RPMI7951 (cell line): Measurements from ENCODE around the gene MAEA. TPM values are rescaled to one million over a fixed set of nuclear protein-coding genes. Genes with fewer than 3 reads are reported as not detected.

ENCODE experiments used
- DNase-seq: peaks from one replicate; pipeline ENCODE4 v3.0.0-alpha.2; 2012; ENCODE audit warnings: low read depth
- total RNA-seq: library from RNA; depleted of rRNA; stranded (reverse); fragments of >200 nt; shearing (Covaris generic); gene quantifications from 2 replicates; pipeline ENCODE4 v1.2.3, GENCODE V29; 2014

The MAEA gene
- total RNA-seq, 1 experiment from 2014 or later = 34.5 TPM

DNA sequence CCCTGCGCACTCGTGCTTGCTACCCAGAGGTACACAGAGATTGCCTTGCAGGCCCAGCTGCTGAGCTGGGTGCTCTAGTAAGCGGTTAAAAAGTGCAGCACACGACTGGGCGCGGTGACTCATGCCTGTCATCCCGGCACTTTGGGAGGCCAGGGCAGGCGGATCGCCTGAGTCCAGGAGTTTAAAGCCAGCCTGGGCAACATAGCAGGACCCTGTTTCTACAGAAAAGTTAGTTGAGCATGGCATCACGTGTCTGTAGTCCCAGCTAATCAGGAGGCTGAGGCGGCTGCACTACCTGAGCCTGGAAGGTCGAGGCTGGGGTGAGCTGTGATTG, 62.8 kb downstream of the MAEA start:
- no peak for DNase-seq

DNA sequence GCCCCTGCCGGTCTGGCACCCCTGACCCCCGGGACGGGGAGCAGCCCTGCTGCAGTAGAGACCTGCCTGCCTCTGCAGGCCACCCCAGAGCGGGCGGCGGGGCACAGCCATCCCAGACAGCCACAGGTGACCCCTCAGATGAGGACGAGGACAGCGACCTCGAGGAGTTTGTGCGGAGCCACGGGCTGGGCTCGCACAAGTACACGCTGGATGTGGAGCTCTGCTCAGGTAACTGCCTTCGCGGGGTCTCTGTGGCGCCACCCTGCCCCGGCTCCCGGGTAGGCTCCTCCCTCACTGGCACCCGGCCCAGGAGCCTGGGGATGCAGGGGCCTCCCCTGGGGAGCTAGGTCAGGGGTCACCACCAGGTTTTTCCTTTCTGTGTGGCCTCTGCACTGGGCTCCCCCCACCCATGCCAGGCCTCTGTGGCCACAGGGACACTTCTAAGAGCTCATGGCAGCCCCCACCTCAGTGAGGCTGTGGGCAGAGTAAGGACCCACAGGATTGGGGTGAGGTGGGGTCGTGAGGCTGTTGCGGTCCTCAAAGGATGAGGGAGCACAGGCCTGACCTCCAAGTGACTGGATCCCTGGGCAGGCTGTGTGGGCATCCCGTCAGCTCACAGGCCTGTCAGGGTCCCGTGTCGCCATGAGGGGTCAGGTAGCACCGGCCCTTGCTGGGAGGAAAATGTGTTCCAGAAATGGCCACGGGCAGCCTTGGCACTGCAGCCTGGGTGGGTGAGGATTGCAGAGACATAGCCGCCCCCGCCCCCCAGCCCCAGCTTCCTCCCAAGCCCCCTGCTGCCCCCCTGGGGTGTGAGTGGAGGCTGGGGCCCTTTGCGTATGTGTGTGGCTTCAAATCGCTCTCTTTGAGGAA, 63.7 kb downstream of the MAEA start:
- DNase-seq = no peak

DNA sequence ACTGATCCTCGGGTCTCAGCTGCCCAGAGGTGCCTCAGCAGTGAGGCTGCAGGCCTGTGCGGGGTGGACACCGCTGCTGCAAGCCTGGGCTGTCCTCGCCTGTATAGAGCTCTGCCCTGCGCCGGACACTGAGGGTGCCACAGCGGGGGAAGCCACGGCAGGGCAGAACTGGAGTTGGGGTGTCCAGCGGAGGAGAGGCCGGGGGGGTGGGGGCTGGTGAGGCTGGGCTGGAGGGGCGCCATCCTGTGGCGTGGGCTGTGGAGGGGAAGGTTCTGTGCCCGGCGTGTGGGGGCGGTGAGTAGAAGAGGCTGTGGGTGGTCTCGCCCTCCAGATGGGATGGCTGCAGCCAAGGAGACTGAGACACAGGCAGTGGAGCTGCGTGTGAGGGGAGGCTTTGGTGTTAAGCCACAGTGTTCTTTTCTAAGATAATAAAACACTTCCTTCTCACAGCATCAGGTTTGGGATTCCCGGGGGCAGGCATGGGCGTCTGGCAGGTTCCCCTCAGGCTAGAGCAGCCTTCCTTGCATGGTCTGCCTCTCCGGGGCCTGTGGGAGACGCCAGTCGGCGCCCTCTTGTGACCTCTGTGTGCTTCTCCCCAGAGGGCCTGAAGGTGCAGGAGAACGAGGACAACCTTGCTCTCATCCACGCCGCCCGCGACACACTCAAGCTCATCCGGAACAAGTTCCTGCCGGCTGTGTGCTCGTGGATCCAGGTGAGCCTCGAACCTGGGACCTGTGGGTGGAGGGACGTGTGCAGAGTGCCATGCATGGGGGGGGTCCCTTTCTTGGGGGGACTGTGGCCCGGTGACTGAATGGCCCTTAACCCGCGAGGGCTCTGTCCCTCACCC, 64.7 kb downstream of the MAEA start:
- DNase-seq = no peak

DNA sequence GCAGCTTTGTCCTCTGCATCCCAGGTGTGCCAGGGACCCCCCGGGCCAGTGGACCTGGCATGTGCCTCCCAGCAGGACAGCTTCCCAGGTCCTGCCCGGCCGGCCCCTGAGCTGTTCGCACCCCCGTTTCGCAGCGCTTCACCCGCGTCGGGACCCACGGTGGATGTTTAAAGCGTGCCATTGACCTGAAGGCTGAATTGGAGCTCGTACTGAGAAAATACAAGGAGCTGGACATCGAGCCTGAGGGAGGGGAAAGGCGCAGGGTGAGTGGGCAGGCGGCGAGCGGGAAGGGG, 65.2 kb downstream of the MAEA start:
- no peak for DNase-seq

DNA sequence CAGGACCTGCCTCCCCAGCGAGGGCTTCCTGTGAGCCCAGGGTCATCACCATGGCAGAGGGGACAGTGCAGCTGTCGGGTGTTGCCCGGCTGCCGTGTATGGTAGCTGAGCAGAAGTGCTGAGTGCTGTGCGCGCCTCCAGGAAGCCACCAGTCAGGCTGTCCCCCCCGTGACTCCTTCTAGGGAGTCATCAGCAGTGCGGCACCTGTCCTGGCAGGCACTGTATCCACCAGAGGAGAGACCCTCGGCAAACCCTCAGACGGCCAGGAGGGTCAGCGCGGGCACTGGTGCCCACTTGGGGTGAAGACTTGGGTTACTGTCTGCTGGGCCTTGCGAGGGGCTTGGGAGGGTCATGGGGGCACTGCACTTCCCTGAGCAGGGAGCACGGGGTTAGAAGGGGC, 65.7 kb downstream of the MAEA start:
- no peak for DNase-seq

DNA sequence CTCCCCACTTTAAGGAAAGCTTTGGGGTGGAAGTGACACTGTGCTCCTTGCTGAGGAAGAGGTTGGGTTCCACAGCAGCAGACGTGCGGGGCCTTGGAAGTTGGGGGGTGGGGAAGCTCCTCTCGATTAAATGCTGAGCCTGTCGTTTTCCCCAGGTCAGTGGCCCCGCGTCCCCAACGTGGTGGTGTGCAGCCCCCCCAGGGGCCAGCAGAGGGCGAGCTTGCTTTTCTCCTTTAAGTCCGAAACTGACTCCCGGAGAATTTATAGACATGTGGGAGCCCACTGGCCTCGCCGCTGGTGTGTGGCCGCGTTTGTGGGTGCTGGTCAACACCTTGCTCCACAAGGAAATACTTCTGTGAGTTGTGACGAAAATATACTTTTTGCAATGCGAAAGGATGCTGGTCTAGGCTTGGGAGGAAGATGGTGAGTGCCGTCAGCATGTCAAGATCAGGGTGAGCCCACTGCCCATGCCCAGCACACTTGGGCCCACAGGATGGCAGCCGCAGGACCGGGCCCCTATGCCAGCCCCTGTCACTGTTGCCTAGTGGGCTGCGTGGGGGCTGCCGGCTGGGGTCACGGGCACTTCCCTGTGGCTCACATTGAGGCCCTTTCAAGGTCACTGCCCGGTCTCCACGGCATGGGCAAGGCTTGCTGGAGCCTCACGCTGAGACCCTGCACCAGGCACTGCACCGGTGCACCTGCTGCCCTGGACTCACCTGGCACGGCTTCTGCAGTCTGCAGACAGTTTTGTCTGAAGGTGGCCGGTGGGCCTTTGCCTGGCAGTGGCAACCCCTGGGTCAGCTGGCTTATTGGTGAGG, 66.7 kb downstream of the MAEA start:
- peak; percentile 23 for DNase-seq

DNA sequence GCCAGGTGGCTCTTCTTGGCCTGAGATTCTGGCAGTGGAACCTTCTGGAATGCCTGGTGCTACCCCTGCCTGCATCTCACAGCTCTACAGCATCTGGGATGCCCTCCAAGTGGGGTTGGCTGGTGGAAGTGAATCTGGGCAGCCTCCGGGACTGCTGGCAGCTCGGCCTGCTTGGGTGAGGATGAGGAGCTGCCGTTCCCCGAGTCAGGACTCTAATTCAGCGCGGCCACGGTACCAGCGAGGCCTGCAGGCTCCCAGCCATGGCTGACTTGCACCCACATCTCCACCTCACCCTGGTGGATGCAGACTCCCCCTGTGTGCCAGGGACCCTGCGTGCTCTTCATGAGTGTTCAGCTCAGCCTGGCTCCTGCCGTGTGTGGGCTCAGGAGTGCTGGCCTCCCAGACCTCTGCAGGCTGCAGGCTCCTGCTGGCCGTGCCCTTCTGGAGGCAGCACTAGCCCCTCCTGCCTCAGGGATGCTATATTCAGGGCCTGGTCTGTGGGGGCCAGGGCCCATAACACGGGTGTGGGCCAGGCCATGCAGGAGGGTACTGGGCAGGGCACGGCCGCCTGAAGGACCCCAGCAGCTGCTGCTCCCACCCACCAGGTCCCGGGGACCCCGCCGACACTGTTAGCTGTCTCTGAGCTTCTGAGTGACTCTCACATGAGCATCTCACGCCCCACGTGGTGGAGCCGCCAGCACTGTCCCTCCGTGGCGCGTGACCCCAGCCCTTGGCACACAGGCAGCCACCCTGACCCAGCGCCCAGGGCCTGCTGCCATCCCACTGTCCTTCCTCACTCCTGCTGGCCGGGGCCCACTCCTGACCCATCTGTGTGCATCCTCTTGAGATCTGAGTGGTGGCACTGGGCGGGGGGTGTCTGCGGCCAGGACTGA, 67.9 kb downstream of the MAEA start:
- DNase-seq = no peak

DNA sequence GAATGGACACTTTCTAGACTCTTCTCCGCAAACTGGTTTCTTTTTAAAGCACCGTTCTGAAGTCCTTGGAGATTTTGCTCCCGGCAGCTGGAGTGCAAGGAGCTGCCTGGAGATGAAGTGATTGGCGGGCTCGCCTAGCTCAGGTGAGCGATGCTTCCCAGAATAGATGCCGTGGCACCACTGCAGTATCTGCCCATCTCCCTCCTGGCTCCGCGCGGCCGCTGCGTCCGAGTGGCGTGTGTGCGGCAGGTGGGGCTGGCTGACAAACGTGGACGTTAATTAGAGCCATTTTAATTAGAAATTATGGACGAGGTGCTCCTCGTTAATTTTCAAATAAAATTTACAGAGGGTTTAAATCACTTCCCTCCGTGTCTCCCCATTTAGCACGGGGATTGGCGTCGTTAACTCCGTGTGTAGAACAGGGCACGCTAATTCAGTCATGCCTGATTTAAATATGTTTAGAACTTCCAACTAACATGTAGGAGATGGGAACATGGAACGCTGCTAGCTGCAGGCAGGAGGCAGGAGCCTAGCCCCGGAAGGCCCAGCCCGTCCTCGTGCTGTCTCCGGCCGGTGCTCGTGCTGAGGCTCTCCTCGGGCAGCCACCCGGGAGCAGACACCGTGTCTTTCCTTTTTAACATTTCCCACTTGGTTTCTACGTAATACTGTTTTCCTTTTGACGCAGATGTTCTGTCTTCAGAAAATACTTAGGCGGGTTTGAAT, 68.9 kb downstream of the MAEA start:
- no peak for DNase-seq

DNA sequence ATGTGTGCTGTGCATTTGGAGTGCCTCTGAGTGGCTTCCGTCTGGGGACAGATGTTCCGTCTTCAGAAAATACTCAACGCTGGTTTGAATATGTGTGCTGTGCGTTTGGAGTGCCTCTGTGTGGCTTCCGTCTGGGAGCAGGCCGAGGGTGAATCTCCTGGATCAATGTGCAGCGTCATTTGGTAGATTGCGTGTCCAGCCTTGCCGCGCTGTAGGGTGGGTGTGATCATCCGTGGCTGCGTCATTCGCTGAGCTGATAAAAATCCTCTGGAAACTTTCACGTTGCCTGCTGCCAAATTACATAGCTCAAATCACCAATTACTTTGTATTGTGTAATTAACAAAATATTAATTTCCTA, 69.4 kb downstream of the MAEA start:
- no peak for DNase-seq

DNA sequence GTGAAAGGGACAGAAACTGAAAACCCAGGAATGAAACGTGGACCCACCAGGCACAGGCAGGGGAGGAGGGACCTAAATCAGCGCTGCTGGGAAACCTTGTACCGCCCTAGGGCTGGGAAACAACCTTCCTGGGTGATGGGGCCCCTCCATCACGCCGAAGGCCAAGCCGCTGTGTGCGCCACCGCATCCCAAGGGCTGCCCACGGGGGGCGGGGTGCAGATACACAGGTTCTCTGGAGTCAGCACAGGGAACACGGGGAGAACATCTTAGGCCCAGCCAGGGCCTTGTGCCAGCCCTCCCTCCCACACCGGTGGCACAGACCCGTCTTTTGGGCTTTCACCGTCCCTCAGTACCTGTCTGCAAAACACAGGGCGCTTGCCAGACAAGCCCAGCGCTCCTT, 70.3 kb downstream of the MAEA start:
- DNase-seq = no peak

DNA sequence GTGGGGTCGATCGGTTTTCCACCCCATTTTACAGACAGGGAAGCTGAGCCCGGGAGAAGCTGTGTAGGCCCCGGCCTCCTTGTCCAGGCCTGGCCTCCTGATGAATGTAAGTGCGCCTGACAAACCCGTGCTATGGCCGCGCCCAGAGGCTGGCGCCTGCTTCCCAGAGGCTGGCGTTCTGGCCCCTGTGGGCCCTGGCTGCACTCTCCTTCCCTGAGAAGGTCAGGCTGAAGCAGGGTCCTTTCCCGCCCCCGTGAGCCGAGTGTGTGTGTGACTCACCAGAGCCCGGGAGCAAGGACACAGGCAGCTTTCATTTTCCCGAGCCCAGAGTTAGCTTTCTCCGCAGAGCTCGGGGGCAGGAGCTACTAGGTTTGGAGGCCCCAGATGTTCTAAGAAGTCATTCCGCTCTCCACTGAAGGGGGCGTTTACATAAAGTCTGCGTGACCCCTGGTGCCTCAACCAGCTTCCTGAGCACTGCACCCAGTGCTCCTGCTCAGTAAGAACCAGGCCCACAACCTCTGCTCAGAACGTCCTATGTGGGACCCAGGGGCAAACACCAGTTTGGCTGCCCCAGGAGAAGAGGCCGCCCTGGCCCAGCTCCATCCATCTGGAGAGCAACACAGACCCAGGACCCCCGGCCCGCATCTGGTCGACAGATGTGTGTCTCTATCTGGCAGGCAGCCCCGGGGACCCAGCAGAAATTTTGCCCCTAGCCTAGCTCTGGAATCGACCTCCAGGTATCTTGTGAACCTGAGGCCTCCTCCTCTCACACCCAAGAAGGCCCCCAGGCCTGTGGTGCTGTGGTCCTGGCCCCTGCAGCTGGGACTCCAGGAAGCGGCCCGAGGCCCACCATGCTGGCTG, 71.0 kb downstream of the MAEA start:
- DNase-seq = peak; percentile 11

DNA sequence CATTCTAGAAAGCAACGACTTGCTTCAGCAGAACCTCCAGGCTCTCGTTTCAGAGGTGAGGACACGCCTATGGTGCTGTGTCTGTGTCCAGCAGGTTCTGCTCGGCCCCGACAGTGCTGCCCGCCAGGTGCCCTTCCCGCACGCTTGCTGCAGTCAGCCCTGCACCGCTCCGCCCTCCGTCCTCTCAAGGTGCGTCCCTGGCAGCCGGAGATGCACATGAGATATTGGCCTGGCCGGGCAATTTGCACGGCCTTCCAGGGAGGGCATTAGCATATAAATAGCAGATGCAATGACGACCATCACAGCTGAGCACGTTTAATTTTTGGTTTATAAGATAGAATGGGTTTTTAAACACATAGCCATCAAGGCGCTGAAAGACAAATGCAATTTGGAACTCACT, 71.7 kb downstream of the MAEA start:
- no peak for DNase-seq

DNA sequence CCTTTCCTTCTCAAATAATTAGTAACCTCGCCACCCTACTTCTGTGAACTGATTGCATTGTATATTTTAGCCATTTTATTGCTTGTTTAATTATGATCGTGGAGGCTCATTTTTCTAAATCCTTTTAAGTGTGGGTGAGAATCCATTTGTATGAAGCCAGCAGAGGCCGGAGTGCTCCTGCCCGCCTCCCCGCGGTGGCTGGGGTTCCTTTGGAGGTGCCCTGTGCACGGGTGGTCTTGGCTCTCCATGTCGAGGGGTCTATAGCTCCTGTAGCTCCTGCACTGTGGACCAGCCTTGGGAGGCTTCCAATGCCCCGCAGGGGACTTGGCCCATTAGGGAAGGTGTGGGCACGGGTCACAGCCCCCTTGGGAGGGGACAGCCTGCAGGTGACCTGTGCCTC, 72.4 kb downstream of the MAEA start:
- no peak for DNase-seq

DNA sequence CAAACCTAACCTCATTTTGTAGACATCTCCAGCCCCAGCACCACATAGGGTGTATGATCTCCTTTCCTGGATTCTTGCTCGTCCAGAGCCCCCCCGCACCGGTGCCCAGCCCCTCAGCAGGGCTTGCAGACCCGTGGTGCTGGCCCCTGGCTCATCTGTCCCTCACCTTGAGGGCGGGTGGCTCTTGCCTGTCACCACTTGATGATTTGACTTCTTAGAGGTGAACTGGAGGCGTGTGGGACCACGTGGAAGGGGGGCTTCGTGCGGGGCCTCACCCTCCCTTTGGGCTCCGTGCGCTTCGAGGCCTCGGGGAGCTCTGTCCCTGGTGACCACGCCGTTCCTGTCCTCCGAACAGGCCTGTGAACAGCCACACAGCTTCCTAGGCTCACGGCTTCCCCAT, 72.8 kb downstream of the MAEA start:
- no peak for DNase-seq

DNA sequence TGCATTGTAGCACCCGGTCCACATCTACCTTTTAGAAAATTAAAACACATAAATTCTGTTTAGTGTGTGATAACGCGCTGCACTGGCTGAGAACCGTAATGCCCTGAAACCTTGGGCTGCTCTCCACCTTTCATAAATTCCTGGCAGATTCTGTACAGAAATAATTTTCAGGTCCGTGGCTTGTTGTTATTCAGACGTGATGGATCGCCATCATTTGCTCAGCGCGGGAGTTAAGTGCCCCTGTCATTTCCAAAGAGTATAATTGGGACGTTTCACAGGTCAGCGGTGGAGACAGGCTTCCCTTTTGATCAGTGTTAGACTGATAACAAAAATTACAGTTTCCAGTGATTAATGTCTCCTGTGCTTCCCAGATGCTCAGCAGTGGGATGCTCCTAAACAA, 73.8 kb downstream of the MAEA start:
- DNase-seq = no peak

DNA sequence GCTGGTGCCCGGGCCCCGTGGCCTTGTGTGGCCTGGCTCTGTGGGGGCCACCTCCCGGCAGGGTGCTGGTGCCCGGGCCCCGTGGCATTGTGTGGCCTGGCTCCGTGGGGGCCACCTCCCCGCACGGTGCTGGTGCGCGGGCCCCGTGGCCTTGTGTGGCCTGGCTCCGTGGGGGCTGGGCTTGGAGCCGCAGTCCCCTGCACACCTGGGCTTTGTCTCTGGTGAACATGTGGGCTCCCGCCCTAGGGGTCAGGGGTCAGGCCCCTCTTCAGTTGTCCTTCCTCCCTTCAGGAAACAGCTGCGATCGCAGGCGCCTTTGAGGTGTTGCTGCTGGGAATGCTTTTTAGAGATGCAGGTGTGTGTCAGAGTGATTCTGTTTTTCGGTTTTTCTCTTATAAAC, 74.5 kb downstream of the MAEA start:
- no peak for DNase-seq

DNA sequence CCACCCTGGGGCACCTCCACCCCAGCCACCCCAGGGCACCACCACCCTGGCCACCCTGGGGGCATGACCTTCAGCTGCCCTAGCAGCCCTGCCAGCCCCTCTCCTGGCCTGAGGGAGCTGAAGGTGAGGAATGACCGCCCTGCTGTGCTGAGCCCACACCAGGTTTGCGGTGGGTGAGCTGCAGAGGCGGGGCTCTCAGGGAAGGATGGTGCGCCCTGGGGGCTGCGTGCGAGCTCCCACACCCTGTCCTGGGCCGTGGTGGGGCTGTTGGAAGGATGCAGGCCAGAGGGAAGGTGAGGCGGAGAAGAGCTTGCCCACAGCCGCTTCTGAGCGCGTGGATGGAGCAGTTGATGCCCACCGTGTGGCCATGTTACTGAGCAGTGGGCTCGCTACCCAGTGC, 75.1 kb downstream of the MAEA start:
- no peak for DNase-seq

DNA sequence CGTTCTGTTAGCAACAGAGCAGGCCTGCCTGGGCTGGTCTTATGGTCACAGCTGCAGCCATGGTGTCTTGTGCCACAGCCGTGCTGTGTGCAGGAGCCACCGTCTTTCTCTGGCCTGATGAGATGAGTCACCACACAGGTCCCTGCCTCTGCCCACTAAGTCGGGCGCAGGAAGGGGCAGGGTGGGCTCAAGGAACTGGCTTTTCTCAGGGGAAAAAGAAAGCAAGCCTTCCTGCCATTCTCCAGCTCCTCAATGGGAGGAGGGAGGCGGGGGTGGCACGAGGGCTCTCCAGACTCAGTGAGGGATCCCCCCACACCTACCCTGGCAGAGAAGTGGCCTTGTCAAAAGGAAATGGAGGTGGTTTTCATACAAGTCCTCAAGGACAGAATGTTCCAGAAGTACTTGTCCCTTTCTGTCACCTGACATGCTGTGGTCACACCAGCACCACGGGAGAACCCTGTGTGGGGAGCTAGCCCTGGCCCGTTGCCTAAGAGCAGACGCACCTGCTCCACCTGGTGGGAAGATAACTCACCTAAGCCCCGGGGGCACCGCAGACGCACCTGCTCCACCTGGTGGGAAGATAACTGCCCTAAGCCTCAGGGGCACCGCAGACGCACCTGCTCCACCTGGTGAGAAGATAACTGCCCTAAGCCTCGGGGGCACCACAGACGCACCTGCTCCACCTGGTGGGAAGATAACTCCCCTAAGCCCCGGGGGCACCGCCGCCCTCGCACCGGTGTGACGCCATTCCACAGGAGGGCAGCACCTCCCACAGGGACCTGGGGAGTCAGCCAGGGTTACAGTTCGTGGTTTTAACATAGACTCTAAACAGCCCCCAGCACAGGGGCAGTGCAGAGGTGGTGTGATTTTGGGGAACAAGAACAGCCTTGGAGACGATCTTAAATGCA, 75.8 kb downstream of the MAEA start:
- DNase-seq = no peak
